Stimulated activated CD8-positive, alpha-beta memory T cell treated with anti-CD3 and anti-CD28 coated beads, Interleukin-12 subunit alpha, Interleukin-12 subunit beta, amount 100 ng/mL, for 4 hours (primary cell): ENCODE results near the gene PLCD1.

ENCODE experiments used
- DNase-seq: peaks from one replicate; pipeline ENCODE4 v3.0.0-alpha.2; 2020; ENCODE audit warnings: low read depth

PLCD1 gene

DNA sequence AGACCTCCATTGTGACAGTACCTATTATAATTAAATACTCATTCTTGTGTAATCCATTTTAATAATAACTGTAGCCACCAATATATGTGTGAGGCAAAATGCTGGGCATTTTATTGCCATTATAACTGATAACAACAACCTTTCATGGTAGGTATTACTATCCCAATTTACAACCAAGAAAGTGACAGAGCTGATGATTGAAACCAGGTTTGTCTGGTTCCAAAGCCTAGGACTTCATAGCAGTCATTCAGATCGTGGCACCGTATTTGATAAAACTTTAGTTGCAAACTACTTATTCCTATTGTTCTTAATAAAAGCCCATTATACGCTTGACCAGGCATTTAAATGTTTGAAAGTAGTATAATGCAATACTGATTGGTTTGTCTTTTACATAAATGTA is 65.3 kb downstream of the PLCD1 start:
- DNase-seq = no peak

DNA sequence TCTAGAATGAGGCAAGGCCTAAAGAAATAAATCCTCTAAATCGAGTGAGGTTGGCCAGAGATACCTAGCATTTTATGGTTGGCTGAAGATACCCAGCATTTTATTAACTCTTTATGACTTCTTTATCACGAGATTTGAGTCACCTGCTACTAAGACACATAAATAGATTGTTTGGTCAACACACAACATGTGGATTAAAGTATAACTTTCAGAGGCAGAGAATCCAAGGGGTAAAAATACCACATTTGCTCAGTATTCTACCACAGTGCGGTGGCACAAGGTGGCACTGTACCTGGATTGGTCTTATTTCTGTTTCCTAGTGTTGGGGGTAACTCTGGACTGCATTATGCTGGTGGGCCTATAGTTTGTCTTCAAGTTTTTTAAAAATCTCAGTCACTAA is 65.8 kb downstream of the PLCD1 start:
- no peak for DNase-seq

DNA sequence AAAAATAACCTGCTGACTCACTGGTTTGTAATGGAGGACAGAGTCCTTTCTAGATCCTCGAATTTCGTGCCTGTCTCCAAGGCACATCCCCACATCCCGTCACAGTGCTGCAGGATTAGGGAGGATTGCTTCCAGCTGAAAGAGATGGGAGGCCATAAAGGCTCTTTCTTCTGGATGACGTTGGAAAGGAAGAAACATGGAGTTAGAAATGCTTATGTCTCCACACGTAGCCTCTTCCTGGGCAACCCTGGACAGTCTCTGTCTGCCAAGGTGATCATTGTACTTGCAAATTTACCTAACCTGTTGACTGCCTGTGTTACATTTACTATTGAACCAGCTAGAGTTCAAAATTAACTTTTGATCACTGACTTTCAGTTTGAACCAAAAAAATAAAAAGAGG is 66.4 kb downstream of the PLCD1 start:
- no peak for DNase-seq

DNA sequence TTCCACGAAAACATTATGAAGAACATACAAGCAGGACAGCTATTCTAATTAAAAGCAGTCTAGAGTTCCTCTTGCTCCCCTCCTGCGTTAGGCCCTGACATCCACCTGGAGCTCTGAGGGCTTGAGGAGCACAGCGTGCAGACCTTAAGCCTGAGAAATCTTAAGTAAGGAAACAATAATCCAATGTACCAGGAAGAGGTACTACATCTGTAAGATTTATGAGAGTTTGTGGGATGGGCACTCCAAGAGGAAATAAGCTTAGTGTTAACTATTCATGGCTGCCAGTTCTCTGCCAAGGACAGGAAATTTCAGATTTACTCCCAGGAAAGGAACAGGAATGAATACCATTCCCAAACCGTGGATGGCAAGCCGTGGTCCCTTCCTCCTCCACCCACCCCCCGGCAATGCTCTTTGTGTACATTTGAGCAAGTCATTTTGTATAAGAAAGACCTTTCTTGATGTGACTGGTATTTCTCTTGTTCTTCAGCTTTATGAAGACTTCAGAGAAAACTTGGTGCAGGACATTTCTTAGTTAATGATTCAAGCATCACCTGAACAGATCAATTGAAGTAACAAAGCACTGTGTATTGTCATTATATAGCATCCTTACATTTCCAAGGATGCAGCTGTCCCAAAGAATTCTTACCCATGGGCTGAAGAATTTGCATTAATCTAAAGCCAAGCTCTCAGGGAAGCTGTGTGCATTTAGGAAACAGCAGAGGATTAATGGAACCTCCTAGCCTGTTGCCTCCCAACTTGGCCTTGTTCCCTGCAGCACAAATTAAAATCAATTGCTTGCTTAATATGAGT is 67.6 kb downstream of the PLCD1 start:
- no peak for DNase-seq

DNA sequence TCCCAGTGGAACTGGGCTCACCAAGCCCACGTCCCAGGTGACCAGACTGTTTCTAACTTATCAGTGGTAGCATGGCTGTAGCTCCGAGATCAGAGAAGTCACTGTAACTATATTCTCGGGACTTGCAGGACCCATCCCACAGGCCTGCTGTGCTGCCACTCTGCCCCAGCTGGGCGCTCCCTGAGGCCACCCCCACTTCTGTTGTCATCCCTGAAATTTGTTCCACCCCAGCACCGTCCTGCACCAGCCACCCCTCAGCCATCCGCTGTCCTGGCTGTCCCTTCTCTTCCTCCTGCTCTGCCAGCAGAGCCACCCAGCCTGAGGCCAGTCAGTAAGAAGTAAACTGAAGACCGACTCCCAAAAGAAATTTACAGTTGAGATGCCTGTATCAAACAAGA is 71.9 kb downstream of the PLCD1 start:
- no peak for DNase-seq
